ENCODE measurements around the gene CCR2. TPM values are rescaled to one million over a fixed set of nuclear protein-coding genes. Genes with fewer than 3 reads are reported as not detected.

The CCR2 gene
- polyA plus RNA-seq (2013), result 0.66 TPM

- no peaks in the 10 kb centered on the region for H3K36me3 ChIP-seq (ENCODE audit: control insufficient read depth in 4 of 4, insufficient read depth in 4 of 4, low read length in 3 of 4)
- ChIA-PET CTCF (interaction anchor here (0.8 to 8.0 kb wide), 4 partner anchors 16 to 249 kb away, joined by 3 to 44 read pairs (median 4); partner anchors contain the start of gene CCR5), POLR2A (no interaction called here)
- H3K4me3 ChIP-seq (ENCODE audit: control insufficient read depth in 1 of 7, extremely low read depth in 1 of 7, insufficient read depth in 4 of 7, low read depth in 2 of 7, low read length in 6 of 7), result peak within 1 kb of the TSS in 2 of 7 experiments; percentile 10 to 36
- H3K4me1 ChIP-seq (ENCODE audit: control extremely low read depth in 1 of 4, control insufficient read depth in 4 of 4, insufficient read depth in 4 of 4, low read length in 3 of 4), result peaks cover 24 to 60% (median 42%) of the 10 kb centered on the region in 4 experiments
- no peak within 1 kb of the TSS for H3K27ac ChIP-seq (ENCODE audit: insufficient read depth in 1 of 2, low read depth in 1 of 2, low read length in 2 of 2, poor library complexity in 1 of 2, severe bottlenecking in 2 of 2)
- peak in 2 of 3 donors; percentile 48 to 63 for DNase-seq
- 42% methylated on average over 5 of the region's 7 CpGs for WGBS (ENCODE audit: insufficient coverage)
- no peaks in the 10 kb centered on the region for H3K27me3 ChIP-seq (replicated peaks in 2 of 5; ENCODE audit: control insufficient read depth in 4 of 5, insufficient read depth in 5 of 5, low read length in 4 of 5)
- H3K9me3 ChIP-seq (ENCODE audit: control extremely low read depth in 1 of 5, control insufficient read depth in 4 of 5, insufficient read depth in 2 of 5, low read depth in 1 of 5, low read length in 4 of 5), result no peaks in the 10 kb centered on the region
Observed at GRCh38 chr3:46353647-46354410, at the start of gene CCR2. Gene CCR2 (plus strand): TSS chr3:46354111. CDS start chr3:46357528, 3,417 bp downstream.

GRCh38 chr3:46304739-46305138 is 49.2 kb upstream of the CCR2 start:
- Histone ChIP-seq H3K27me3 (replicated peaks in 2 of 5; ENCODE audit: control insufficient read depth in 4 of 5, insufficient read depth in 5 of 5, low read length in 4 of 5) (no peaks in the 10 kb centered on the region), H3K9me3 (ENCODE audit: control extremely low read depth in 1 of 5, control insufficient read depth in 4 of 5, insufficient read depth in 2 of 5, low read depth in 1 of 5, low read length in 4 of 5) (no peaks in the 10 kb centered on the region), H3K4me1 (ENCODE audit: control extremely low read depth in 1 of 4, control insufficient read depth in 4 of 4, insufficient read depth in 4 of 4, low read length in 3 of 4) (peaks cover 11 to 32% (median 17%) of the 10 kb centered on the region in 4 experiments), H3K27ac (ENCODE audit: insufficient read depth in 1 of 2, low read depth in 1 of 2, low read length in 2 of 2, poor library complexity in 1 of 2, severe bottlenecking in 2 of 2) (no peak overlapping the region), H3K36me3 (ENCODE audit: control insufficient read depth in 4 of 4, insufficient read depth in 4 of 4, low read length in 3 of 4) (no peaks in the 10 kb centered on the region), H3K4me3 (ENCODE audit: control insufficient read depth in 1 of 7, extremely low read depth in 1 of 7, insufficient read depth in 4 of 7, low read depth in 2 of 7, low read length in 6 of 7) (no peak overlapping the region)
- POLR2A ChIA-PET, result no interaction called here
- CTCF ChIA-PET, result no interaction called here
- no CpG with 5 or more reads among the region's 3 CpGs for WGBS (ENCODE audit: insufficient coverage)
- DNase-seq, result no peak

GRCh38 chr3:46312991-46313390 is 40.9 kb upstream of the CCR2 start:
- no peak overlapping the region for H3K27ac ChIP-seq (ENCODE audit: insufficient read depth in 1 of 2, low read depth in 1 of 2, low read length in 2 of 2, poor library complexity in 1 of 2, severe bottlenecking in 2 of 2)
- POLR2A ChIA-PET, result no interaction called here
- no peak overlapping the region for H3K4me3 ChIP-seq (ENCODE audit: control insufficient read depth in 1 of 7, extremely low read depth in 1 of 7, insufficient read depth in 4 of 7, low read depth in 2 of 7, low read length in 6 of 7)
- H3K27me3 ChIP-seq (replicated peaks in 2 of 5; ENCODE audit: control insufficient read depth in 4 of 5, insufficient read depth in 5 of 5, low read length in 4 of 5), result no peaks in the 10 kb centered on the region
- peak in 1 of 3 donors; percentile 29 for DNase-seq
- no peaks in the 10 kb centered on the region for H3K36me3 ChIP-seq (ENCODE audit: control insufficient read depth in 4 of 4, insufficient read depth in 4 of 4, low read length in 3 of 4)
- CTCF ChIA-PET, result interaction anchor here (0.8 kb wide), 1 partner anchor 114 kb away, joined by 3 read pairs; no protein-coding TSS in a partner anchor
- 100% methylated on average over 1 of the region's 1 CpG for WGBS (ENCODE audit: insufficient coverage)
- peaks cover 0 to 22% (median 0%) of the 10 kb centered on the region in 4 experiments for H3K4me1 ChIP-seq (ENCODE audit: control extremely low read depth in 1 of 4, control insufficient read depth in 4 of 4, insufficient read depth in 4 of 4, low read length in 3 of 4)
- peaks cover 0 to 2% (median 0%) of the 10 kb centered on the region in 5 experiments for H3K9me3 ChIP-seq (ENCODE audit: control extremely low read depth in 1 of 5, control insufficient read depth in 4 of 5, insufficient read depth in 2 of 5, low read depth in 1 of 5, low read length in 4 of 5)

- H3K27me3 ChIP-seq (replicated peaks in 2 of 5; ENCODE audit: control insufficient read depth in 4 of 5, insufficient read depth in 5 of 5, low read length in 4 of 5), result no peaks in the 10 kb centered on the region
- H3K27ac ChIP-seq (ENCODE audit: insufficient read depth in 1 of 2, low read depth in 1 of 2, low read length in 2 of 2, poor library complexity in 1 of 2, severe bottlenecking in 2 of 2), result no peak overlapping the region
- ChIA-PET CTCF (interaction anchor here (1.0 to 1.4 kb wide), 2 partner anchors 14 to 58 kb away, joined by 4 read pairs; no protein-coding TSS in a partner anchor), POLR2A (no interaction called here)
- H3K9me3 ChIP-seq (ENCODE audit: control extremely low read depth in 1 of 5, control insufficient read depth in 4 of 5, insufficient read depth in 2 of 5, low read depth in 1 of 5, low read length in 4 of 5), result peaks cover 0 to 2% (median 0%) of the 10 kb centered on the region in 5 experiments
- no peak overlapping the region for H3K4me3 ChIP-seq (ENCODE audit: control insufficient read depth in 1 of 7, extremely low read depth in 1 of 7, insufficient read depth in 4 of 7, low read depth in 2 of 7, low read length in 6 of 7)
- no peaks in the 10 kb centered on the region for H3K36me3 ChIP-seq (ENCODE audit: control insufficient read depth in 4 of 4, insufficient read depth in 4 of 4, low read length in 3 of 4)
- no peak for DNase-seq
- H3K4me1 ChIP-seq (ENCODE audit: control extremely low read depth in 1 of 4, control insufficient read depth in 4 of 4, insufficient read depth in 4 of 4, low read length in 3 of 4), result peaks cover 0 to 22% (median 0%) of the 10 kb centered on the region in 4 experiments
Observed at GRCh38 chr3:46314517-46314916, 39.4 kb upstream of the CCR2 start.

GRCh38 chr3:46316206-46316605 is 37.7 kb upstream of the CCR2 start:
- DNase-seq, result peak in 1 of 3 donors; percentile 26
- Histone ChIP-seq H3K9me3 (ENCODE audit: control extremely low read depth in 1 of 5, control insufficient read depth in 4 of 5, insufficient read depth in 2 of 5, low read depth in 1 of 5, low read length in 4 of 5) (peaks cover 0 to 2% (median 0%) of the 10 kb centered on the region in 5 experiments), H3K27me3 (replicated peaks in 2 of 5; ENCODE audit: control insufficient read depth in 4 of 5, insufficient read depth in 5 of 5, low read length in 4 of 5) (no peaks in the 10 kb centered on the region), H3K4me3 (ENCODE audit: control insufficient read depth in 1 of 7, extremely low read depth in 1 of 7, insufficient read depth in 4 of 7, low read depth in 2 of 7, low read length in 6 of 7) (no peak overlapping the region), H3K36me3 (ENCODE audit: control insufficient read depth in 4 of 4, insufficient read depth in 4 of 4, low read length in 3 of 4) (no peaks in the 10 kb centered on the region), H3K4me1 (ENCODE audit: control extremely low read depth in 1 of 4, control insufficient read depth in 4 of 4, insufficient read depth in 4 of 4, low read length in 3 of 4) (peaks cover 0 to 25% (median under 1%) of the 10 kb centered on the region in 4 experiments), H3K27ac (ENCODE audit: insufficient read depth in 1 of 2, low read depth in 1 of 2, low read length in 2 of 2, poor library complexity in 1 of 2, severe bottlenecking in 2 of 2) (no peak overlapping the region)
- ChIA-PET CTCF (no interaction called here), POLR2A (no interaction called here)

- peaks cover 0 to 18% (median under 1%) of the 10 kb centered on the region in 4 experiments for H3K4me1 ChIP-seq (ENCODE audit: control extremely low read depth in 1 of 4, control insufficient read depth in 4 of 4, insufficient read depth in 4 of 4, low read length in 3 of 4)
- CTCF ChIA-PET, result interaction anchor here (1.4 kb wide), 1 partner anchor 30 kb away, joined by 3 read pairs; no protein-coding TSS in a partner anchor
- H3K4me3 ChIP-seq (ENCODE audit: control insufficient read depth in 1 of 7, extremely low read depth in 1 of 7, insufficient read depth in 4 of 7, low read depth in 2 of 7, low read length in 6 of 7), result no peak overlapping the region
- 94% methylated on average over 2 of the region's 3 CpGs for WGBS (ENCODE audit: insufficient coverage)
- H3K9me3 ChIP-seq (ENCODE audit: control extremely low read depth in 1 of 5, control insufficient read depth in 4 of 5, insufficient read depth in 2 of 5, low read depth in 1 of 5, low read length in 4 of 5), result peaks cover 0 to 4% (median 0%) of the 10 kb centered on the region in 5 experiments
- H3K27ac ChIP-seq (ENCODE audit: insufficient read depth in 1 of 2, low read depth in 1 of 2, low read length in 2 of 2, poor library complexity in 1 of 2, severe bottlenecking in 2 of 2), result no peak overlapping the region
- no peaks in the 10 kb centered on the region for H3K36me3 ChIP-seq (ENCODE audit: control insufficient read depth in 4 of 4, insufficient read depth in 4 of 4, low read length in 3 of 4)
- no peak for DNase-seq
- POLR2A ChIA-PET, result no interaction called here
- H3K27me3 ChIP-seq (replicated peaks in 2 of 5; ENCODE audit: control insufficient read depth in 4 of 5, insufficient read depth in 5 of 5, low read length in 4 of 5), result no peaks in the 10 kb centered on the region
Observed at GRCh38 chr3:46318207-46318927, 35.5 kb upstream of the CCR2 start.

Measured in common myeloid progenitor, CD34-positive (primary cell).